Esophagus muscularis mucosa (tissue), 4 donors: ENCODE measurements around the gene MEF2D. TPM values are rescaled to one million over a fixed set of nuclear protein-coding genes. Genes with fewer than 3 reads are reported as not detected.

ENCODE experiments used
- DNase-seq: peaks from one replicate; pipeline ENCODE4 v3.0.0-alpha.2; 2017; ENCODE audit errors: extremely low spot score
- H3K27ac ChIP-seq, 4 donors: fragments of 200-600 bp; sonication (generic); replicated peaks in 1 of 4; 1 replicate in 3 of 4; 2 replicates in 1 of 4; pipeline ENCODE4 v1.5.1; 2016 to 2019; ENCODE audit warnings: mild to moderate bottlenecking in 1 of 4
- H3K27me3 ChIP-seq, 4 donors: fragments of 200-600 bp; sonication (generic); one replicate each; pipeline versions ENCODE4 v1.5.1 to v1.6.0; 2016 to 2019
- H3K36me3 ChIP-seq, 4 donors: fragments of 200-600 bp; sonication (generic); one replicate each; pipeline ENCODE4 v1.5.1; 2016 to 2019
- H3K4me1 ChIP-seq, 4 donors: fragments of 200-600 bp; sonication (generic); one replicate each; pipeline ENCODE4 v1.5.1; 2016 to 2019
- H3K4me3 ChIP-seq, 4 donors: fragments of 200-600 bp; sonication (generic); 1 replicate in 2 of 4; 2 replicates in 2 of 4; pipeline ENCODE4 v1.5.1; 2016 to 2019; ENCODE audit warnings: mild to moderate bottlenecking in 4 of 4, moderate library complexity in 1 of 4
- H3K9me3 ChIP-seq, 4 donors: fragments of 200-600 bp; sonication (generic); 1 replicate in 3 of 4; 2 replicates in 1 of 4; pipeline ENCODE4 v1.5.1; 2016 to 2019
- CTCF ChIP-seq, 3 experiments: fragments of 200-600 bp in 2 of 3; fragments of 450-650 bp in 1 of 3; sonication (generic) in 2 of 3; IDR thresholded peaks; one replicate each; pipeline ENCODE4 v1.5.1; 2017 to 2019; ENCODE audit warnings: antibody characterized with exemption in 3 of 3, mild to moderate bottlenecking in 2 of 3, moderate library complexity in 1 of 3
- EP300 ChIP-seq: sonication (generic); formaldehyde crosslinking; IDR thresholded peaks from one replicate; pipeline ENCODE4 v1.6.1; 2017; ENCODE audit warnings: antibody characterized with exemption
- POLR2A ChIP-seq: fragments of 450-650 bp; IDR thresholded peaks from one replicate; pipeline ENCODE4 v1.6.1; 2017; ENCODE audit warnings: antibody characterized with exemption, moderate library complexity, mild to moderate bottlenecking, low read depth
- POLR2AphosphoS5 ChIP-seq, 2 donors: sonication (generic); formaldehyde crosslinking; IDR thresholded peaks; one replicate each; pipeline ENCODE4 v1.6.1; 2017; ENCODE audit warnings: antibody characterized with exemption in 2 of 2
- WGBS: methylation state at CpG from one replicate; pipeline ENCODE4 v1.1.5; 2018; 5-methylcytosine and 5-hydroxymethylcytosine counted together
- intact Hi-C: fragments of 100-400 bp; cut with DNase I; formaldehyde crosslinking; loops from one replicate; pipeline ENCODE4 v1.15.1; 2023
- total RNA-seq, 4 donors: library from RNA; depleted of rRNA; stranded (reverse); fragments of >200 nt; gene quantifications; one replicate each; pipeline versions ENCODE4 v1.1.0 to v1.2.1, GENCODE V29; 2016

Gene MEF2D
- total RNA-seq, 4 donors from 2014 or later, result 78.0 to 138 (median 115) TPM

- no peak for DNase-seq
- TF ChIP-seq EP300 (no peak), POLR2A (no peak), POLR2AphosphoS5 (IDR thresholded peaks at IDR 0.05) (no peak), CTCF (IDR thresholded peaks at IDR 0.05) (no peak)
- H3K4me1 ChIP-seq, result no peaks in the 10 kb centered on the region
- H3K4me3 ChIP-seq, result no peak overlapping the region
- WGBS, result 92% methylated on average over 4 of the region's 4 CpGs
- no peaks in the 10 kb centered on the region for H3K9me3 ChIP-seq
- intact Hi-C loops, result no loop called here
- H3K27ac ChIP-seq, result no peak overlapping the region
- H3K36me3 ChIP-seq, result no peaks in the 10 kb centered on the region
- no peaks in the 10 kb centered on the region for H3K27me3 ChIP-seq
Observed at GRCh38 chr1:156539818-156540355, 39.3 kb upstream of the MEF2D start.

GRCh38 chr1:156538711-156539440 lies 38.3 kb upstream of the MEF2D start:
- intact Hi-C loops, result no loop called here
- no peak for DNase-seq
- H3K9me3 ChIP-seq, result no peaks in the 10 kb centered on the region
- TF ChIP-seq EP300, result no peak
- no peak for TF ChIP-seq CTCF (IDR thresholded peaks at IDR 0.05)
- no peak for TF ChIP-seq POLR2AphosphoS5 (IDR thresholded peaks at IDR 0.05)
- no peak for TF ChIP-seq POLR2A
- 89% methylated on average over 9 of the region's 10 CpGs for WGBS
- no peak overlapping the region for H3K27ac ChIP-seq
- no peaks in the 10 kb centered on the region for H3K4me1 ChIP-seq
- H3K36me3 ChIP-seq, result no peaks in the 10 kb centered on the region
- H3K4me3 ChIP-seq, result no peak overlapping the region
- H3K27me3 ChIP-seq, result no peaks in the 10 kb centered on the region

- Histone ChIP-seq H3K27me3 (no peaks in the 10 kb centered on the region), H3K36me3 (no peaks in the 10 kb centered on the region), H3K4me1 (no peaks in the 10 kb centered on the region), H3K4me3 (no peak overlapping the region), H3K27ac (no peak overlapping the region), H3K9me3 (no peaks in the 10 kb centered on the region)
- TF ChIP-seq CTCF (IDR thresholded peaks at IDR 0.05) (no peak), POLR2AphosphoS5 (IDR thresholded peaks at IDR 0.05) (no peak), POLR2A (no peak), EP300 (no peak)
- no peak for DNase-seq
- 97% methylated on average over 9 of the region's 9 CpGs for WGBS
- intact Hi-C loops, result no loop called here
Observed at GRCh38 chr1:156537027-156537426, 36.5 kb upstream of the MEF2D start.

- H3K27ac ChIP-seq, result no peak overlapping the region
- TF ChIP-seq POLR2AphosphoS5 (IDR thresholded peaks at IDR 0.05) (no peak), EP300 (no peak), CTCF (IDR thresholded peaks at IDR 0.05) (no peak), POLR2A (no peak)
- H3K36me3 ChIP-seq, result no peaks in the 10 kb centered on the region
- DNase-seq, result no peak
- WGBS, result 100% methylated on average over 6 of the region's 12 CpGs
- no peaks in the 10 kb centered on the region for H3K27me3 ChIP-seq
- H3K4me3 ChIP-seq, result no peak overlapping the region
- H3K4me1 ChIP-seq, result no peaks in the 10 kb centered on the region
- no peaks in the 10 kb centered on the region for H3K9me3 ChIP-seq
- intact Hi-C loops, result no loop called here
Observed at GRCh38 chr1:156534424-156535060, 34.0 kb upstream of the MEF2D start.
